HepG2 (cell line): ENCODE measurements around the gene TADA1. TPM values are rescaled to one million over a fixed set of nuclear protein-coding genes. Genes with fewer than 3 reads are reported as not detected.

Experiments used
- CBX2 ChIP-seq, 2 experiments: fragments of 200-600 bp in 1 of 2; sonication (generic); formaldehyde crosslinking in 1 of 2; IDR thresholded peaks; 2 replicates each; pipeline versions ENCODE4 v1.7.0 to v1.8.1; 2018 to 2022; ENCODE audit warnings: low read depth in 2 of 2, low read length in 1 of 2, mild to moderate bottlenecking in 1 of 2, missing genetic modification reagents in 1 of 2
- HOXA9 ChIP-seq: sonication (generic); formaldehyde crosslinking; IDR thresholded peaks from 2 replicates; pipeline ENCODE4 v1.8.1; 2022; ENCODE audit warnings: missing genetic modification reagents, mild to moderate bottlenecking, moderate library complexity, borderline replicate concordance
- NFE2L1 ChIP-seq: sonication (generic); formaldehyde crosslinking; IDR thresholded peaks from 2 replicates; pipeline ENCODE4 v1.4.0; 2020; ENCODE audit warnings: missing genetic modification reagents, mild to moderate bottlenecking, borderline replicate concordance
- RFXAP ChIP-seq: sonication (generic); formaldehyde crosslinking; IDR thresholded peaks from 2 replicates; pipeline ENCODE4 v1.4.0; 2020; ENCODE audit warnings: missing genetic modification reagents, borderline replicate concordance
- ZBTB40 ChIP-seq, 2 experiments: fragments of 450-650 bp in 1 of 2; sonication (generic) in 1 of 2; formaldehyde crosslinking in 1 of 2; IDR thresholded peaks; 2 replicates each; pipeline versions ENCODE4 v1.6.1 to v1.8.0; 2016 to 2022; ENCODE audit warnings: antibody characterized with exemption in 1 of 2, mild to moderate bottlenecking in 1 of 2, missing genetic modification reagents in 1 of 2
- ZBTB42 ChIP-seq: sonication (generic); formaldehyde crosslinking; IDR thresholded peaks from 2 replicates; pipeline ENCODE4 v1.5.0; 2020; ENCODE audit warnings: mild to moderate bottlenecking, missing genetic modification reagents
- ZNF17 ChIP-seq: sonication (generic); formaldehyde crosslinking; IDR thresholded peaks from 2 replicates; pipeline ENCODE4 v1.5.0; 2020; ENCODE audit warnings: mild to moderate bottlenecking, missing genetic modification reagents
- ZNF687 ChIP-seq: sonication (generic); formaldehyde crosslinking; IDR thresholded peaks from 2 replicates; pipeline ENCODE4 v1.5.1; 2020; ENCODE audit warnings: mild to moderate bottlenecking, missing genetic modification reagents, moderate library complexity
- ZNF878 ChIP-seq: sonication (generic); formaldehyde crosslinking; IDR thresholded peaks from 2 replicates; pipeline ENCODE4 v1.8.1; 2023; ENCODE audit warnings: mild to moderate bottlenecking, missing genetic modification reagents, moderate library complexity
- ZUFSP ChIP-seq: sonication (generic); formaldehyde crosslinking; IDR thresholded peaks from 2 replicates; pipeline ENCODE4 v1.9.0; 2021; ENCODE audit warnings: missing genetic modification reagents, mild to moderate bottlenecking, borderline replicate concordance
- polyA plus RNA-seq, 8 experiments: library from polyadenylated mRNA; depleted of rRNA in 3 of 8; stranded (reverse) in 7 of 8; unstranded in 1 of 8; fragments of >200 nt; fragmentation: Illumina TruSeq in 4 of 8; extraction: Trizol in 4 of 8; gene quantifications; 2 replicates each; pipeline versions ENCODE4 v1.2.1 to v1.2.3, GENCODE V29; 2011 to 2016; ENCODE audit warnings: low read depth in 4 of 8, missing spikeins in 1 of 8, mixed read lengths in 1 of 8; ENCODE audit not compliant: insufficient read depth in 1 of 8
- total RNA-seq, 5 experiments: library from RNA; depleted of rRNA; stranded (reverse); fragments of >200 nt; fragmentation: Illumina TruSeq; extraction: Trizol; gene quantifications; 2 replicates each; pipeline ENCODE4 v1.2.3, GENCODE V29; 2016; ENCODE audit warnings: low read depth in 1 of 5

The TADA1 gene
- total and polyA plus RNA-seq, 2 of the 13 experiments (the other 11 are each of a cell fraction or from before 2014, with no cell fraction given): 28.3 to 29.1 TPM

- TF ChIP-seq ZBTB40 (IDR thresholded peaks at IDR 0.05) (no peak), ZBTB40 (CRISPR knock-in tag; IDR thresholded peaks at IDR 0.05) (peak; percentile 85), ZNF878 (CRISPR knock-in tag) (no peak; the same call in 1 of the 2 replicates), ZNF687 (peak; percentile 98), HOXA9 (CRISPR knock-in tag) (peak; percentile 81; the same call in 1 of the 2 replicates), RFXAP (CRISPR knock-in tag) (peak; percentile 88), NFE2L1 (CRISPR knock-in tag) (no peak), ZUFSP (CRISPR knock-in tag) (no peak), ZNF17 (CRISPR knock-in tag) (no peak), ZBTB42 (CRISPR knock-in tag) (peak; percentile 50; the same call in 1 of the 2 replicates), CBX2 (IDR thresholded peaks at IDR 0.05; ENCODE audit: low read depth, low read length) (no peak), CBX2 (CRISPR knock-in tag; IDR thresholded peaks at IDR 0.05; ENCODE audit: low read depth) (no peak)
Measured at GRCh38 chr1:166838766-166839599, 37.1 kb downstream of the TADA1 start, which contains the start of gene POGK (continued).
